HCT116 (cell line): ENCODE measurements around the gene AP2S1. TPM values are rescaled to one million over a fixed set of nuclear protein-coding genes. Genes with fewer than 3 reads are reported as not detected.

Experiments used
- ATAC-seq: fragments of 200-7000 bp; cut with Tn5 transposase; 2 replicates; pipeline ENCODE4 v1.9.1; 2020; ENCODE audit warnings: mild to moderate bottlenecking, moderate library complexity
- BruUV-seq: library from RNA; stranded (reverse); fragments of 400-500 nt; replicated peaks from 2 replicates; lab custom pipeline; 2021; lab: Mats Ljungman, UMichigan
- CTCF ChIA-PET: fragments of 300-600 bp; sonication (Branson Sonifier 250); formaldehyde crosslinking; loops from one replicate; lab custom pipeline; 2021; ENCODE audit warnings: antibody characterized with exemption; lab: Charles Lee
- POLR2A ChIA-PET: fragments of 300-600, 350-600 bp; sonication (Branson Sonifier 250); formaldehyde crosslinking; loops from one replicate; lab custom pipeline; 2021; ENCODE audit warnings: antibody characterized with exemption; lab: Charles Lee
- RAD21 ChIA-PET, 2 experiments: fragments of 300-600 bp; sonication (Branson Sonifier 250); formaldehyde crosslinking; loops; one replicate each; lab custom pipeline; 2023; ENCODE audit warnings: low total read pairs in 2 of 2; ENCODE audit not compliant: uncharacterized antibody in 2 of 2, unreplicated experiment in 2 of 2, low non-redundant PET in 1 of 2; lab: Charles Lee
- DNase-seq: peaks from one replicate; pipeline ENCODE4 v3.0.0-alpha.2; 2010; ENCODE audit warnings: low read depth, low spot score
- H2AFZ ChIP-seq: fragments of 200-600 bp; shearing (Covaris generic), sonication (generic); 2 replicates; pipeline ENCODE4 v1.6.1; 2017; ENCODE audit warnings: low read depth, mixed run types, mixed read lengths, antibody characterized with exemption, low read length; ENCODE audit not compliant: poor library complexity, severe bottlenecking
- H3K27ac ChIP-seq: 2 replicates; pipeline ENCODE4 v1.5.1; 2012; ENCODE audit warnings: low read depth, low read length
- H3K27me3 ChIP-seq: fragments of 200-600 bp; sonication (generic); 2 replicates; pipeline ENCODE4 v1.6.1; 2016; ENCODE audit warnings: mixed run types, low read length, mixed read lengths; ENCODE audit not compliant: insufficient read depth
- H3K36me3 ChIP-seq, 2 experiments: fragments of 200-500 bp in 1 of 2; fragments of 200-600 bp in 1 of 2; sonication (Bioruptor generic) in 1 of 2; sonication (generic) in 1 of 2; 2 replicates each; pipeline versions ENCODE4 v1.5.1 to v1.6.1; 2014 to 2016; ENCODE audit warnings: low read length in 2 of 2, inconsistent platforms in 1 of 2, mixed read lengths in 1 of 2, mixed run types in 1 of 2; ENCODE audit not compliant: insufficient read depth in 2 of 2, control insufficient read depth in 1 of 2
- H3K4me1 ChIP-seq, 2 experiments: fragments of 200-600 bp in 1 of 2; sonication (generic) in 1 of 2; 2 replicates each; pipeline versions ENCODE4 v1.5.1 to v1.6.1; 2012 to 2017; ENCODE audit warnings: low read length in 2 of 2, inconsistent platforms in 1 of 2, mild to moderate bottlenecking in 1 of 2, mixed read lengths in 1 of 2, mixed run types in 1 of 2, moderate library complexity in 1 of 2; ENCODE audit not compliant: insufficient read depth in 2 of 2, control insufficient read depth in 1 of 2
- H3K4me2 ChIP-seq: fragments of 200-600 bp; sonication (generic); 2 replicates; pipeline ENCODE4 v1.6.1; 2017; ENCODE audit warnings: mixed run types, low read length, mixed read lengths
- H3K4me3 ChIP-seq, 2 experiments: fragments of 200-600 bp in 1 of 2; sonication (generic) in 1 of 2; replicated peaks in 1 of 2; 2 replicates each; pipeline ENCODE4 v1.5.1; 2011 to 2016; ENCODE audit warnings: low read length in 2 of 2, control low read depth in 1 of 2, low read depth in 1 of 2, mild to moderate bottlenecking in 1 of 2, mixed read lengths in 1 of 2, mixed run types in 1 of 2
- H3K79me2 ChIP-seq: fragments of 200-600 bp; sonication (generic); 2 replicates; pipeline ENCODE4 v1.6.1; 2017; ENCODE audit warnings: mild to moderate bottlenecking, mixed run types, low read length, moderate library complexity, mixed read lengths; ENCODE audit not compliant: insufficient read depth
- H3K9ac ChIP-seq: fragments of 200-600 bp; sonication (generic); 2 replicates; pipeline ENCODE4 v1.6.1; 2016; ENCODE audit warnings: low read length, mixed read lengths
- H3K9me2 ChIP-seq: fragments of 200-600 bp; sonication (generic), shearing (Covaris generic); 2 replicates; pipeline ENCODE4 v1.6.1; 2017; ENCODE audit warnings: mixed run types, mild to moderate bottlenecking, moderate library complexity; ENCODE audit not compliant: insufficient read depth
- H3K9me3 ChIP-seq, 2 experiments: fragments of 200-500 bp in 1 of 2; fragments of 200-600 bp in 1 of 2; sonication (Bioruptor generic) in 1 of 2; sonication (generic) in 1 of 2; 2 replicates each; pipeline ENCODE4 v1.6.1; 2014 to 2017; ENCODE audit warnings: low read length in 2 of 2, mixed read lengths in 2 of 2, inconsistent platforms in 1 of 2, low read depth in 1 of 2, mild to moderate bottlenecking in 1 of 2, mixed run types in 1 of 2, moderate library complexity in 1 of 2; ENCODE audit not compliant: control insufficient read depth in 1 of 2, insufficient read depth in 1 of 2
- H4K20me1 ChIP-seq: fragments of 200-600 bp; sonication (generic), shearing (Covaris generic); 2 replicates; pipeline ENCODE4 v1.6.1; 2017; ENCODE audit warnings: mixed run types, mild to moderate bottlenecking, moderate library complexity; ENCODE audit not compliant: insufficient read depth
- CBX3 ChIP-seq: IDR thresholded peaks from 2 replicates; pipeline ENCODE4 v1.6.1; 2012; ENCODE audit warnings: low read depth
- EZH2phosphoT487 ChIP-seq: fragments of 200-600 bp; IDR thresholded peaks from 2 replicates; pipeline ENCODE4 v1.6.1; 2018; ENCODE audit warnings: antibody characterized with exemption, borderline replicate concordance
- MAX ChIP-seq: IDR thresholded peaks from 2 replicates; pipeline ENCODE4 v1.6.1; 2012
- YY1 ChIP-seq: IDR thresholded peaks from 2 replicates; pipeline ENCODE4 v1.6.1; 2011; ENCODE audit warnings: low read length, low read depth, moderate library complexity, mild to moderate bottlenecking; ENCODE audit not compliant: insufficient replicate concordance; ENCODE audit errors: extremely low read depth
- ZFX ChIP-seq: fragments of 450-650 bp; IDR thresholded peaks from 2 replicates; pipeline ENCODE4 v1.6.1; 2017
- ZNF274 ChIP-seq: fragments of 200-500 bp; sonication (Bioruptor generic); IDR thresholded peaks from 2 replicates; pipeline ENCODE4 v1.6.1; 2014; ENCODE audit warnings: mild to moderate bottlenecking, low read depth, low read length, inconsistent platforms
- intact Hi-C: fragments of 100-400 bp; cut with micrococcal nuclease; formaldehyde crosslinking; loops from 2 replicates; pipeline ENCODE4 v1.10.0; 2022
- total RNA-seq: library from RNA; stranded (reverse); gene quantifications from one replicate; pipeline ENCODE4 v1.2.1, GENCODE V29; 2021; ENCODE audit not compliant: unreplicated experiment
- TF ChIP-seq, protein P1 (sequence below), 3 experiments: fragments of 200-600 bp in 1 of 3; sonication (generic) in 1 of 3; IDR thresholded peaks in 2 of 3; conservative IDR thresholded peaks in 1 of 3; 2 replicates each; pipeline ENCODE4 v1.5.1; 2012 to 2017; ENCODE audit warnings: low read depth in 2 of 3, low read length in 2 of 3, antibody characterized with exemption in 1 of 3, borderline replicate concordance in 1 of 3, control low read depth in 1 of 3, mild to moderate bottlenecking in 1 of 3, mixed read lengths in 1 of 3, mixed run types in 1 of 3, moderate library complexity in 1 of 3; ENCODE audit not compliant: insufficient read depth in 1 of 3
- TF ChIP-seq, protein P2 (sequence below): IDR thresholded peaks from 2 replicates; pipeline ENCODE4 v1.6.1; 2012

The AP2S1 gene
- total RNA-seq, 1 experiment from 2014 or later, result 296 TPM

GRCh38 chr19:46860846-46861690, 10.4 kb upstream of the AP2S1 start, which contains the start of gene ARHGAP35:
TSS of gene ARHGAP35 (plus strand) at chr19:46860997. CDS start at chr19:46918676, 57,679 bp downstream.
- H3K36me3 ChIP-seq, result no peaks in the 10 kb centered on the region
- CTCF ChIA-PET, result interaction anchor here (1.0 kb wide), 1 partner anchor 63 kb away, joined by 3 read pairs; no protein-coding TSS in a partner anchor
- H3K79me2 ChIP-seq, result peaks cover 49% of the 10 kb centered on the region
- no peak for DNase-seq
- H2AFZ ChIP-seq, result no peak within 1 kb of the TSS
- POLR2A ChIA-PET, result no interaction called here
- ATAC-seq, result peak; percentile 2; the same call in 1 of the 2 replicates
- peak within 1 kb of the TSS; percentile 75 for H3K9ac ChIP-seq
- H3K9me2 ChIP-seq, result no peaks in the 10 kb centered on the region
- no TSS peak for BruUV-seq
- TF ChIP-seq YY1, result peak; percentile 83
- TF ChIP-seq, protein P1, sequence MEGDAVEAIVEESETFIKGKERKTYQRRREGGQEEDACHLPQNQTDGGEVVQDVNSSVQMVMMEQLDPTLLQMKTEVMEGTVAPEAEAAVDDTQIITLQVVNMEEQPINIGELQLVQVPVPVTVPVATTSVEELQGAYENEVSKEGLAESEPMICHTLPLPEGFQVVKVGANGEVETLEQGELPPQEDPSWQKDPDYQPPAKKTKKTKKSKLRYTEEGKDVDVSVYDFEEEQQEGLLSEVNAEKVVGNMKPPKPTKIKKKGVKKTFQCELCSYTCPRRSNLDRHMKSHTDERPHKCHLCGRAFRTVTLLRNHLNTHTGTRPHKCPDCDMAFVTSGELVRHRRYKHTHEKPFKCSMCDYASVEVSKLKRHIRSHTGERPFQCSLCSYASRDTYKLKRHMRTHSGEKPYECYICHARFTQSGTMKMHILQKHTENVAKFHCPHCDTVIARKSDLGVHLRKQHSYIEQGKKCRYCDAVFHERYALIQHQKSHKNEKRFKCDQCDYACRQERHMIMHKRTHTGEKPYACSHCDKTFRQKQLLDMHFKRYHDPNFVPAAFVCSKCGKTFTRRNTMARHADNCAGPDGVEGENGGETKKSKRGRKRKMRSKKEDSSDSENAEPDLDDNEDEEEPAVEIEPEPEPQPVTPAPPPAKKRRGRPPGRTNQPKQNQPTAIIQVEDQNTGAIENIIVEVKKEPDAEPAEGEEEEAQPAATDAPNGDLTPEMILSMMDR (IDR thresholded peaks at IDR 0.05 in 2 of 3, conservative IDR thresholded peaks at IDR 0.05 in 1 of 3; ENCODE audit: borderline replicate concordance in 1 of 3, insufficient read depth in 1 of 3, low read depth in 2 of 3, low read length in 2 of 3), result no peak
- no peak for TF ChIP-seq CBX3
- no peak for TF ChIP-seq ZNF274
- TF ChIP-seq, protein P2, sequence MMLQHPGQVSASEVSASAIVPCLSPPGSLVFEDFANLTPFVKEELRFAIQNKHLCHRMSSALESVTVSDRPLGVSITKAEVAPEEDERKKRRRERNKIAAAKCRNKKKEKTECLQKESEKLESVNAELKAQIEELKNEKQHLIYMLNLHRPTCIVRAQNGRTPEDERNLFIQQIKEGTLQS, result no peak
- no peak for TF ChIP-seq EZH2phosphoT487
- TF ChIP-seq MAX, result no peak
- 0 out of 2 replicates have a peak, but pooled peaks have one; percentile 21 for TF ChIP-seq ZFX
- peak within 1 kb of the TSS; percentile 87 for H3K4me2 ChIP-seq
- intact Hi-C loops, result loop anchor here (10.0 kb wide), 1 partner anchor 264 kb away; no protein-coding TSS in a partner anchor
- no peaks in the 10 kb centered on the region; the same call in 1 of the 2 replicates for H4K20me1 ChIP-seq
- H3K27ac ChIP-seq, result peak within 1 kb of the TSS; percentile 99
- peaks cover 35 to 56% of the 10 kb centered on the region in 2 experiments for H3K4me1 ChIP-seq
- no peaks in the 10 kb centered on the region for H3K9me3 ChIP-seq
- H3K27me3 ChIP-seq, result no peaks in the 10 kb centered on the region
- RAD21 ChIA-PET, result no interaction called here
- peak within 1 kb of the TSS; percentile 74 to 83 for H3K4me3 ChIP-seq
